PC-9 (cell line): ENCODE data around the gene BAD. TPM values are rescaled to one million over a fixed set of nuclear protein-coding genes. Genes with fewer than 3 reads are reported as not detected.

Experiments
- BruUV-seq: library from RNA; stranded (reverse); fragments of 400-500 nt; replicated peaks from 2 replicates; lab custom pipeline; 2021; lab: Mats Ljungman, UMichigan
- CTCF ChIA-PET: fragments of 300-600 bp; sonication (Branson Sonifier 250); formaldehyde crosslinking; loops from one replicate; lab custom pipeline; 2022; ENCODE audit warnings: antibody characterized with exemption; lab: Charles Lee
- POLR2A ChIA-PET: fragments of 300-600 bp; sonication (Branson Sonifier 250); formaldehyde crosslinking; loops from one replicate; lab custom pipeline; 2022; ENCODE audit warnings: antibody characterized with exemption; ENCODE audit not compliant: unreplicated experiment; lab: Charles Lee
- DNase-seq, 2 experiments: peaks; one replicate each; pipeline versions ENCODE4 v3.0.0 to v3.0.0-alpha.2; 2015 to 2022; ENCODE audit warnings: mixed read lengths in 1 of 2
- H2AFZ ChIP-seq: fragments of 200-600 bp; sonication (generic); 2 replicates; pipeline ENCODE4 v1.8.1; 2017; ENCODE audit warnings: antibody characterized with exemption
- H3F3A ChIP-seq: fragments of 200-600 bp; sonication (generic); 2 replicates; pipeline ENCODE4 v1.8.1; 2017; ENCODE audit warnings: antibody characterized with exemption, mild to moderate bottlenecking, low read depth; ENCODE audit not compliant: insufficient read depth
- H3K27ac ChIP-seq: fragments of 200-600 bp; sonication (generic); 2 replicates; pipeline ENCODE4 v1.6.1; 2016; ENCODE audit warnings: mixed run types
- H3K27me3 ChIP-seq: fragments of 200-600 bp; sonication (generic); 2 replicates; pipeline ENCODE4 v1.6.1; 2016; ENCODE audit warnings: low read depth, mixed run types; ENCODE audit not compliant: insufficient read depth
- H3K36me3 ChIP-seq: fragments of 200-600 bp; sonication (generic); 2 replicates; pipeline ENCODE4 v1.6.1; 2016; ENCODE audit warnings: low read depth, mixed run types
- H3K4me1 ChIP-seq: fragments of 200-600 bp; sonication (generic); replicated peaks from 2 replicates; pipeline ENCODE4 v1.6.1; 2016; ENCODE audit warnings: mixed run types; ENCODE audit not compliant: insufficient read depth
- H3K4me2 ChIP-seq: fragments of 200-600 bp; sonication (generic); 2 replicates; pipeline ENCODE4 v1.6.1; 2017; ENCODE audit warnings: mixed run types
- H3K4me3 ChIP-seq: fragments of 200-600 bp; sonication (generic); 2 replicates; pipeline ENCODE4 v1.6.1; 2016; ENCODE audit warnings: mixed run types
- H3K79me2 ChIP-seq: fragments of 200-600 bp; sonication (generic); 2 replicates; pipeline ENCODE4 v1.6.1; 2017; ENCODE audit warnings: low read depth, mixed run types
- H3K9me2 ChIP-seq: fragments of 200-600 bp; sonication (generic); 2 replicates; pipeline ENCODE4 v1.8.1; 2017; ENCODE audit warnings: mild to moderate bottlenecking; ENCODE audit not compliant: insufficient read depth
- H3K9me3 ChIP-seq: fragments of 200-600 bp; sonication (generic); 2 replicates; pipeline ENCODE4 v1.8.1; 2016; ENCODE audit warnings: low read depth; ENCODE audit not compliant: insufficient read depth
- H4K20me1 ChIP-seq: fragments of 200-600 bp; sonication (generic); 2 replicates; pipeline ENCODE4 v1.8.1; 2017; ENCODE audit not compliant: insufficient read depth
- EZH2 ChIP-seq: fragments of 200-600 bp; sonication (generic); IDR thresholded peaks from 2 replicates; pipeline ENCODE4 v1.8.0; 2017; ENCODE audit warnings: antibody characterized with exemption, low read depth
- intact Hi-C: fragments of 100-400 bp; cut with micrococcal nuclease; formaldehyde crosslinking; loops from one replicate; pipeline ENCODE4 v1.10.0; 2022; ENCODE audit not compliant: unreplicated experiment
- total RNA-seq: library from RNA; stranded (reverse); gene quantifications from 2 replicates; pipeline ENCODE4 v1.2.3, GENCODE V29; 2021
- TF ChIP-seq, protein P1 (sequence below): fragments of 200-600 bp; sonication (generic); conservative IDR thresholded peaks from 2 replicates; pipeline ENCODE4 v1.6.1; 2017; ENCODE audit warnings: mixed run types, antibody characterized with exemption, mild to moderate bottlenecking, moderate library complexity

The BAD gene
- total RNA-seq, 1 experiment from 2014 or later = 94.3 TPM

DNA sequence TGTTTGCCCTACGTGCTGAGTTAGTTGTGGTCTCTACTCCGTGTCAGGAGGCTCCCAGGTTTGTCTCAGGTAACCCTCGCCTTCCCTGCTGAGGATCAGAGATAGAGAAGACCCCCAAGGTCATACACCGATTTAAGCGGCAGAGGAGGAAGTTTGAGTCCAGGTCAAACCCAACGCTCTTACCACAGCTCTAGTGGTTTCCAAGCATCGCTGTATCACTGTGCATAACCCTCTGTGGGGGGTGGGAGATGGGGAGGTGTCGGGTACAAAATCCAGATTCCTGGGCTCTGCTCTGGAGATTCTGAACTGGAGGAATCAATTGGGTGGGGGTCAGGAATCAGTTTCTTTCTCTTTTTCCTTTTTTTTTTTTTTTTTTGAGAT is 53.5 kb downstream of the BAD start:
- no peak for DNase-seq
- TF ChIP-seq, protein P1, sequence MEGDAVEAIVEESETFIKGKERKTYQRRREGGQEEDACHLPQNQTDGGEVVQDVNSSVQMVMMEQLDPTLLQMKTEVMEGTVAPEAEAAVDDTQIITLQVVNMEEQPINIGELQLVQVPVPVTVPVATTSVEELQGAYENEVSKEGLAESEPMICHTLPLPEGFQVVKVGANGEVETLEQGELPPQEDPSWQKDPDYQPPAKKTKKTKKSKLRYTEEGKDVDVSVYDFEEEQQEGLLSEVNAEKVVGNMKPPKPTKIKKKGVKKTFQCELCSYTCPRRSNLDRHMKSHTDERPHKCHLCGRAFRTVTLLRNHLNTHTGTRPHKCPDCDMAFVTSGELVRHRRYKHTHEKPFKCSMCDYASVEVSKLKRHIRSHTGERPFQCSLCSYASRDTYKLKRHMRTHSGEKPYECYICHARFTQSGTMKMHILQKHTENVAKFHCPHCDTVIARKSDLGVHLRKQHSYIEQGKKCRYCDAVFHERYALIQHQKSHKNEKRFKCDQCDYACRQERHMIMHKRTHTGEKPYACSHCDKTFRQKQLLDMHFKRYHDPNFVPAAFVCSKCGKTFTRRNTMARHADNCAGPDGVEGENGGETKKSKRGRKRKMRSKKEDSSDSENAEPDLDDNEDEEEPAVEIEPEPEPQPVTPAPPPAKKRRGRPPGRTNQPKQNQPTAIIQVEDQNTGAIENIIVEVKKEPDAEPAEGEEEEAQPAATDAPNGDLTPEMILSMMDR = no peak
- no peak for TF ChIP-seq EZH2
- no peaks in the 10 kb centered on the region for H3K36me3 ChIP-seq
- H3K4me2 ChIP-seq = peak overlapping the region; percentile 76
- no peaks in the 10 kb centered on the region for H3K27me3 ChIP-seq
- peaks cover 32% of the 10 kb centered on the region for H3K79me2 ChIP-seq
- H3K9me3 ChIP-seq = no peaks in the 10 kb centered on the region
- H3K4me1 ChIP-seq = peaks cover 35% of the 10 kb centered on the region
- H3K27ac ChIP-seq = no peak overlapping the region
- H2AFZ ChIP-seq = peak overlapping the region; percentile 80
- no peaks in the 10 kb centered on the region for H3K9me2 ChIP-seq
- H4K20me1 ChIP-seq = peaks cover 14% of the 10 kb centered on the region
- intact Hi-C loops = loop anchor here (1.0 to 5.0 kb wide), 2 partner anchors 9 to 44 kb away; partner anchors contain the start of gene STIP1
- CTCF ChIA-PET = interaction anchor here (0.5 kb wide), 1 partner anchor 71 kb away, joined by 8 read pairs; no protein-coding TSS in a partner anchor
- BruUV-seq = no TSS peak
- POLR2A ChIA-PET = no interaction called here
- peaks cover 24% of the 10 kb centered on the region for H3F3A ChIP-seq
- peak overlapping the region; percentile 81 for H3K4me3 ChIP-seq

DNA sequence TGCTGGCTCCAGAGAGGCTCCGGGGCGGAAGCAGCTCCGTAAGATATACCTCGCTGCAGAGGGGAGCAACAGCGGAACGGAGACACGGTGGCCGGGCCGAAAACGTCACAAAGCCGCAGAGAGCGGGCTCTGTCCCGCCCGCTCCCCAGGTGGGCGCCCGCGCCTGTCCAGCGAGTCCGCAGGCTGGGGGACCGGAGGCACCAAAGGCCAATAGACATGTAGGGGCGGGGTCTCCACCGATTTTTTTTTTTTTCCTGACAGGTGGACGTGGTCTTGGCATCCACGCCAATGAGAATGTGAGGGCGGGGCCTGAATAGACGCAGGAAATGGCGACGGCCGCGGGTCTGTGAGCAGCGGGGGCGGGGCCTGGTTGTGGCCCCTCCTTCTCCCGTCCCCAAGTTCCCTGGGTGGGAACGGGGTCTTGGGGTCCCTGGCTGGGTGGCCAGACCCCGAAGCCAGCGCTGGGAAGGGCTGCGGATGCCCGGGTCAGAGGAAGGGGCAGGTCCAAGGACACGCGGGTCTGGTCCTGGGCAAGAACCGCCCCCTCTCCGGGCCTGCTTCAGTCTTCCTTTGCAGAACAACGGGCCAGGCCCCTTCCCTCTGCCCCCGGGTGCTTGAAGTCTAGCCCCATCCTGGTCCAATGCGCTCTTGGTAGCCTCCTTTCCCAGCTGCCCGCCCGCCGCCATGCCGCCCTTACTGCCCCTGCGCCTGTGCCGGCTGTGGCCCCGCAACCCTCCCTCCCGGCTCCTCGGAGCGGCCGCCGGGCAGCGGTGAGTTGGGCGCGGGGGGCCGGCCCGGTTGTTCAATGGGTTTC is 54.1 kb downstream of the BAD start, which contains the start of gene DNAJC4:
Gene DNAJC4, plus strand, starts transcription at position 378 of the 814 bp plus-strand sequence. Its CDS starts 307 bp downstream, at position 685.
- H3K79me2 ChIP-seq = peaks cover 31% of the 10 kb centered on the region
- POLR2A ChIA-PET = no interaction called here

DNA sequence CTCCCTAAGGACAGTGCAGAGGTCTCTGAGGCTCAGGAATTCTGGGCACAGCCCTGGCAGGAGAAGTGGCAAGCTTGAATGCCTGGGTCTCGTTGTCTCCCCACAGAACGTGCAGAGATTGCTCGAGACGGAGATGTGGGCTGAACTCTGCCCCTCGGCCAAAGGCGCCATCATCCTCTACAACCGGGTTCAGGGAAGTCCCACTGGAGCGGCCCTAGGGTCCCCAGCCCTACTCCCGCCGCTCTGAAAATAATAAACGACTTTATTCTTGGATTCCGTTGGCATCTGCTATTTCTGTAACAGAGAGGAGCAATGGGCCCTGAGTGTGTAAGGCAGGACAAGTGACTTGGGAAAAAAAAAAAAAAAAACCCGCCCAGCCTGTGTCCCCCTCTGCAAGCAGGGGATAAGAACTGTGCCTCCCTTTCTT is 54.7 kb downstream of the BAD start:
- intact Hi-C loops = loop anchor here (1.0 to 5.0 kb wide), 2 partner anchors 11 to 42 kb away; partner anchors contain the start of gene STIP1

More for the DNA sequence above, 54.1 kb downstream of the BAD start, which contains the start of gene DNAJC4:
- peak; percentile 89 to 96 for DNase-seq
- no TSS peak for BruUV-seq
- intact Hi-C loops = loop anchor here (1.0 to 5.0 kb wide), 2 partner anchors 10 to 43 kb away; partner anchors contain the start of gene STIP1
- Histone ChIP-seq H3K4me1 (peaks cover 31% of the 10 kb centered on the region), H3K27me3 (no peaks in the 10 kb centered on the region), H3K9me3 (no peaks in the 10 kb centered on the region), H3K36me3 (no peaks in the 10 kb centered on the region), H4K20me1 (peaks cover 8% of the 10 kb centered on the region), H3F3A (peaks cover 24% of the 10 kb centered on the region), H2AFZ (peak within 1 kb of the TSS; percentile 80), H3K9me2 (no peaks in the 10 kb centered on the region), H3K4me2 (peak within 1 kb of the TSS; percentile 76), H3K27ac (no peak within 1 kb of the TSS), H3K4me3 (peak within 1 kb of the TSS; percentile 81)
- CTCF ChIA-PET = interaction anchor here (0.5 kb wide), 1 partner anchor 71 kb away, joined by 8 read pairs; no protein-coding TSS in a partner anchor
- TF ChIP-seq EZH2 = no peak
- TF ChIP-seq, protein P1 = no peak

More for the DNA sequence above, 54.7 kb downstream of the BAD start:
- peaks cover 27% of the 10 kb centered on the region for H3F3A ChIP-seq
- peaks cover 33% of the 10 kb centered on the region for H3K79me2 ChIP-seq
- CTCF ChIA-PET = no interaction called here
- H3K27ac ChIP-seq = no peak overlapping the region
- POLR2A ChIA-PET = no interaction called here
- H3K4me1 ChIP-seq = peaks cover 33% of the 10 kb centered on the region
- H3K27me3 ChIP-seq = no peaks in the 10 kb centered on the region
- no TSS peak for BruUV-seq
- H3K36me3 ChIP-seq = no peaks in the 10 kb centered on the region
- H3K9me2 ChIP-seq = no peaks in the 10 kb centered on the region
- no peaks in the 10 kb centered on the region for H3K9me3 ChIP-seq
- peak overlapping the region; percentile 81 for H3K4me3 ChIP-seq
- TF ChIP-seq, protein P1 = no peak
- TF ChIP-seq EZH2 = no peak
- H2AFZ ChIP-seq = peak overlapping the region; percentile 80; the same call in 1 of the 2 replicates
- peak overlapping the region; percentile 76 for H3K4me2 ChIP-seq
- H4K20me1 ChIP-seq = peaks cover 3% of the 10 kb centered on the region
- no peak for DNase-seq
